Endothelial cell of umbilical vein (primary cell): Measurements from ENCODE around the gene DCUN1D5.
A peak's percentile ranks its signal among the peaks of the same experiment; 100 is the strongest.

Experiments used
- CTCF ChIP-seq, 2 donors: IDR thresholded peaks; 1 replicate in 1 of 2; 2 replicates in 1 of 2; pipeline ENCODE4 v1.5.1; 2011; ENCODE audit warnings: low read length in 2 of 2, mild to moderate bottlenecking in 2 of 2, moderate library complexity in 2 of 2, control low read depth in 1 of 2, inconsistent platforms in 1 of 2, low read depth in 1 of 2; ENCODE audit not compliant: insufficient read depth in 1 of 2; ENCODE audit errors: extremely low read depth in 1 of 2
- EZH2 ChIP-seq: IDR thresholded peaks from 2 replicates; pipeline ENCODE4 v1.6.1; 2012; ENCODE audit warnings: borderline replicate concordance, low read depth, mild to moderate bottlenecking, moderate library complexity, low read length, inconsistent platforms; ENCODE audit not compliant: severe bottlenecking
- POLR2A ChIP-seq: IDR thresholded peaks from 2 replicates; pipeline ENCODE4 v1.6.1; 2012; ENCODE audit warnings: low read depth, mild to moderate bottlenecking, control low read depth, low read length
- POLR2AphosphoS5 ChIP-seq: IDR thresholded peaks from 2 replicates; pipeline ENCODE4 v1.6.1; 2012; ENCODE audit warnings: low read depth, mild to moderate bottlenecking, control low read depth, low read length, moderate library complexity; ENCODE audit not compliant: insufficient read depth
- TF ChIP-seq, protein P1 (sequence below): IDR thresholded peaks from 2 replicates; pipeline ENCODE4 v1.6.1; 2011; ENCODE audit not compliant: insufficient read depth, insufficient read length

DNA sequence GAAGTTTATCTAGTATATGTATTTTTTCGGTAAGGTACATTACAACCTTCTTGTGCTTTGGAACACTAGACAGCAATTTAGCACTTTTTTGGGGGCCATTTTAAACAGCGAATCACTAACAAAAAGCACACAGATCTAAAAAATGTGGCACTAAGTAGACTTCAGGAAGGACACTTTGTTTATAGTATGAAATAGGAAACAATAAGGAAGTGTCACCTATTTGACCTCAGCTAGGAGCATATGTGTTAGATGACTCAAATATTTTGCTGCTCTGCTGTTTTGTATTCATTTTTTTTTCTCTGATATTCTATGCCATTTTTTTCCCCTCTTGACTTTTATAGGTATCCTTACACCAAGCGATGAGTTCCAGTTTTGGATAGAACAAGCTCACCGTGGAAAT is 22.9 kb upstream of the DCUN1D5 start:
- no peak for TF ChIP-seq CTCF (IDR thresholded peaks at IDR 0.05; ENCODE audit: extremely low read depth in 1 of 2, insufficient read depth in 1 of 2, low read depth in 1 of 2, low read length in 2 of 2)
- TF ChIP-seq, protein P1, sequence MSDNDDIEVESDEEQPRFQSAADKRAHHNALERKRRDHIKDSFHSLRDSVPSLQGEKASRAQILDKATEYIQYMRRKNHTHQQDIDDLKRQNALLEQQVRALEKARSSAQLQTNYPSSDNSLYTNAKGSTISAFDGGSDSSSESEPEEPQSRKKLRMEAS: no peak
- no peak for TF ChIP-seq POLR2A
- TF ChIP-seq EZH2: no peak
- peak; percentile 30 for TF ChIP-seq POLR2AphosphoS5
